HL-60 (cell line): ENCODE measurements around the gene CNTN5.

Experiments
- POLR2AphosphoS5 ChIP-seq: IDR thresholded peaks from 2 replicates; pipeline ENCODE4 v1.6.1; 2012; ENCODE audit warnings: low read depth
- TF ChIP-seq, protein P1 (sequence below): IDR thresholded peaks from one replicate; pipeline ENCODE4 v1.5.1; 2011; ENCODE audit warnings: low read length, control low read depth, inconsistent platforms; ENCODE audit not compliant: insufficient read depth

DNA sequence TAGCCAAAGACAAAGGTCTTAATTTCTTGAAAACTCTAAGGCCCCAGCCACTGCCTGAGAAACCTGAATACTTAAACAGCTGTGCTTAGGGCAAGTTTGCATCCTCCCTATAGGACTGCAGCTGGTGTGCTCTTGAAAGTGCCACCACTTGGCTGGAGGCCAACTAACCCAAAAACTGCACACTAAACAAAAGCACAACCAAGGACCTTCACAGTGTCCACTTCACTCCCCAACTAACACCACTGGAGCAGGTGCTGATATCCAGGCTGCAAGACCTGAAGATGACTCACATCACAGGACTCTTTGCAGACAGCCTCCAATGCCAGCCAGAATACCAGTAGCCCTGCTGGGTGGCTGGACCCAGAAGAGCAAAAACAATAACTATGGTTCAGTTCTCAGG is 1308.6 kb downstream of the CNTN5 start:
- TF ChIP-seq, protein P1, sequence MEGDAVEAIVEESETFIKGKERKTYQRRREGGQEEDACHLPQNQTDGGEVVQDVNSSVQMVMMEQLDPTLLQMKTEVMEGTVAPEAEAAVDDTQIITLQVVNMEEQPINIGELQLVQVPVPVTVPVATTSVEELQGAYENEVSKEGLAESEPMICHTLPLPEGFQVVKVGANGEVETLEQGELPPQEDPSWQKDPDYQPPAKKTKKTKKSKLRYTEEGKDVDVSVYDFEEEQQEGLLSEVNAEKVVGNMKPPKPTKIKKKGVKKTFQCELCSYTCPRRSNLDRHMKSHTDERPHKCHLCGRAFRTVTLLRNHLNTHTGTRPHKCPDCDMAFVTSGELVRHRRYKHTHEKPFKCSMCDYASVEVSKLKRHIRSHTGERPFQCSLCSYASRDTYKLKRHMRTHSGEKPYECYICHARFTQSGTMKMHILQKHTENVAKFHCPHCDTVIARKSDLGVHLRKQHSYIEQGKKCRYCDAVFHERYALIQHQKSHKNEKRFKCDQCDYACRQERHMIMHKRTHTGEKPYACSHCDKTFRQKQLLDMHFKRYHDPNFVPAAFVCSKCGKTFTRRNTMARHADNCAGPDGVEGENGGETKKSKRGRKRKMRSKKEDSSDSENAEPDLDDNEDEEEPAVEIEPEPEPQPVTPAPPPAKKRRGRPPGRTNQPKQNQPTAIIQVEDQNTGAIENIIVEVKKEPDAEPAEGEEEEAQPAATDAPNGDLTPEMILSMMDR, result no peak
- no peak for TF ChIP-seq POLR2AphosphoS5
